Keratinocyte (primary cell): Measurements from ENCODE around the gene SETD4.

Experiments used
- CTCF ChIP-seq, 3 experiments: IDR thresholded peaks in 1 of 3; conservative IDR thresholded peaks in 1 of 3; optimal IDR thresholded peaks in 1 of 3; 2 replicates in 2 of 3; 3 replicates in 1 of 3; pipeline versions ENCODE3 to v1.5.1; 2011; ENCODE audit warnings: low read length in 3 of 3, mild to moderate bottlenecking in 3 of 3, moderate library complexity in 2 of 3, control low read depth in 1 of 3, inconsistent platforms in 1 of 3; ENCODE audit not compliant: insufficient read depth in 2 of 3; ENCODE audit errors: extremely low read depth in 1 of 3
- EZH2 ChIP-seq: IDR thresholded peaks from one replicate; pipeline ENCODE4 v1.6.1; 2012; ENCODE audit warnings: inconsistent platforms, mild to moderate bottlenecking, low read length, moderate library complexity

GRCh38 chr21:36068748-36069398, 8.5 kb upstream of the SETD4 start:
- no peak for TF ChIP-seq CTCF (optimal IDR thresholded peaks at IDR 0.05 in 1 of 3, IDR thresholded peaks at IDR 0.05 in 1 of 3, conservative IDR thresholded peaks at IDR 0.05 in 1 of 3; ENCODE audit: extremely low read depth in 1 of 3, insufficient read depth in 2 of 3, low read length in 3 of 3)
- TF ChIP-seq EZH2 = no peak
